IMR-90 (cell line): ENCODE data around the gene IL36A. TPM values are rescaled to one million over a fixed set of nuclear protein-coding genes. Genes with fewer than 3 reads are reported as not detected.

ENCODE experiments used
- ATAC-seq: fragments of 200-7000 bp; cut with Tn5 transposase; 2 replicates; pipeline ENCODE4 v1.9.1; 2020; ENCODE audit warnings: low read depth, mild to moderate bottlenecking, moderate library complexity
- BruUV-seq: library from RNA; stranded (reverse); fragments of 400-500 nt; replicated peaks from 2 replicates; lab custom pipeline; 2021; lab: Mats Ljungman, UMichigan
- CTCF ChIA-PET: fragments of 300-600 bp; formaldehyde crosslinking; extraction: SDS; loops from one replicate; lab custom pipeline; 2021; ENCODE audit warnings: antibody characterized with exemption; lab: Yijun Ruan, JAX
- POLR2A ChIA-PET: fragments of 300-600 bp; sonication (Branson Sonifier 250); formaldehyde crosslinking; loops from one replicate; lab custom pipeline; 2022; ENCODE audit warnings: antibody characterized with exemption; ENCODE audit not compliant: unreplicated experiment; lab: Charles Lee
- DNase-seq: peaks from one replicate; pipeline ENCODE4 v3.0.0; 2013
- H2AFZ ChIP-seq: replicated peaks from 2 replicates; pipeline ENCODE3; 2013; ENCODE audit warnings: low read length, mild to moderate bottlenecking; ENCODE audit not compliant: poor library complexity
- H2AK5ac ChIP-seq: 2 replicates; pipeline ENCODE4 v1.6.1; 2013; ENCODE audit warnings: low read depth, low read length, inconsistent platforms
- H2AK9ac ChIP-seq: replicated peaks from 2 replicates; pipeline ENCODE3; 2013; ENCODE audit warnings: mild to moderate bottlenecking, low read depth, low read length, moderate library complexity; ENCODE audit not compliant: poor library complexity
- H2BK120ac ChIP-seq: 2 replicates; pipeline ENCODE4 v1.6.1; 2013; ENCODE audit warnings: low read depth, low read length, inconsistent platforms
- H2BK15ac ChIP-seq: 3 replicates; pipeline ENCODE4 v1.6.1; 2013; ENCODE audit warnings: low read depth, low read length, inconsistent platforms
- H2BK20ac ChIP-seq: 2 replicates; pipeline ENCODE4 v1.6.1; 2013; ENCODE audit warnings: low read depth, mild to moderate bottlenecking, inconsistent platforms, low read length, moderate library complexity
- H2BK5ac ChIP-seq: 2 replicates; pipeline ENCODE4 v1.6.1; 2013; ENCODE audit warnings: mild to moderate bottlenecking, low read depth, low read length, inconsistent platforms; ENCODE audit not compliant: poor library complexity, severe bottlenecking
- H3K14ac ChIP-seq: replicated peaks from 2 replicates; pipeline ENCODE4 v1.6.1; 2013; ENCODE audit warnings: low read depth, low read length, inconsistent platforms
- H3K18ac ChIP-seq: 2 replicates; pipeline ENCODE4 v1.6.1; 2013; ENCODE audit warnings: low read depth, low read length, control low read depth
- H3K23ac ChIP-seq: 2 replicates; pipeline ENCODE4 v1.6.1; 2013; ENCODE audit warnings: low read depth, low read length, inconsistent platforms
- H3K27ac ChIP-seq: 2 replicates; pipeline ENCODE4 v1.5.1; 2013; ENCODE audit warnings: mild to moderate bottlenecking, control low read depth, low read length; ENCODE audit not compliant: insufficient read depth
- H3K27me3 ChIP-seq: 2 replicates; pipeline ENCODE4 v1.6.1; 2013; ENCODE audit warnings: low read length; ENCODE audit not compliant: control insufficient read depth, insufficient read depth
- H3K36me3 ChIP-seq: 2 replicates; pipeline ENCODE4 v1.6.1; 2013; ENCODE audit warnings: low read length, mixed read lengths; ENCODE audit not compliant: control insufficient read depth, insufficient read depth
- H3K4ac ChIP-seq: 2 replicates; pipeline ENCODE4 v1.6.1; 2013; ENCODE audit warnings: low read depth, low read length, inconsistent platforms
- H3K4me1 ChIP-seq: 2 replicates; pipeline ENCODE4 v1.6.1; 2013; ENCODE audit warnings: low read length, mixed read lengths; ENCODE audit not compliant: control insufficient read depth, insufficient read depth
- H3K4me2 ChIP-seq: 2 replicates; pipeline ENCODE4 v1.6.1; 2013; ENCODE audit warnings: low read depth, mild to moderate bottlenecking, control low read depth, low read length, moderate library complexity
- H3K4me3 ChIP-seq: 2 replicates; pipeline ENCODE4 v1.5.1; 2013; ENCODE audit warnings: low read depth, mild to moderate bottlenecking, control low read depth, low read length, moderate library complexity; ENCODE audit not compliant: insufficient read depth
- H3K56ac ChIP-seq: 2 replicates; pipeline ENCODE4 v1.6.1; 2013; ENCODE audit warnings: low read length, inconsistent platforms; ENCODE audit not compliant: insufficient read depth; ENCODE audit errors: extremely low read depth
- H3K79me1 ChIP-seq, 2 experiments: 2 replicates each; pipeline ENCODE4 v1.6.1; 2013; ENCODE audit warnings: low read length in 2 of 2, inconsistent platforms in 1 of 2, low read depth in 1 of 2
- H3K9ac ChIP-seq: 2 replicates; pipeline ENCODE4 v1.6.1; 2013; ENCODE audit warnings: low read depth, low read length, control low read depth
- H3K9me1 ChIP-seq: 2 replicates; pipeline ENCODE4 v1.6.1; 2013; ENCODE audit warnings: low read length, inconsistent platforms; ENCODE audit not compliant: insufficient read depth
- H3K9me3 ChIP-seq: 2 replicates; pipeline ENCODE4 v1.6.1; 2013; ENCODE audit warnings: low read length; ENCODE audit not compliant: control insufficient read depth, insufficient read depth
- H4K20me1 ChIP-seq: 2 replicates; pipeline ENCODE4 v1.6.1; 2013; ENCODE audit warnings: low read length, inconsistent platforms; ENCODE audit not compliant: insufficient read depth
- H4K5ac ChIP-seq: 2 replicates; pipeline ENCODE4 v1.6.1; 2013; ENCODE audit warnings: mild to moderate bottlenecking, low read depth, low read length, control low read depth
- H4K8ac ChIP-seq, 2 experiments: 2 replicates each; pipeline ENCODE4 v1.6.1; 2013; ENCODE audit warnings: low read depth in 2 of 2, low read length in 2 of 2, control low read depth in 1 of 2, inconsistent platforms in 1 of 2
- H4K91ac ChIP-seq: 2 replicates; pipeline ENCODE4 v1.6.1; 2013; ENCODE audit warnings: low read depth, low read length, inconsistent platforms; ENCODE audit not compliant: insufficient read depth
- BHLHE40 ChIP-seq: fragments of 150-350 bp; IDR thresholded peaks from 2 replicates; pipeline ENCODE4 v1.6.1; 2016; ENCODE audit warnings: mild to moderate bottlenecking, low read depth, low read length
- CEBPB ChIP-seq: IDR thresholded peaks from 2 replicates; pipeline ENCODE4 v1.6.1; 2012; ENCODE audit warnings: low read depth, low read length, improper control_type of control experiment
- CHD1 ChIP-seq: IDR thresholded peaks from 2 replicates; pipeline ENCODE4 v1.6.1; 2012; ENCODE audit warnings: low read depth, low read length, improper control_type of control experiment
- FOS ChIP-seq: fragments of 150-350 bp; IDR thresholded peaks from 2 replicates; pipeline ENCODE4 v1.6.1; 2016; ENCODE audit warnings: low read depth, low read length
- MAFK ChIP-seq: IDR thresholded peaks from 2 replicates; pipeline ENCODE4 v1.6.1; 2012; ENCODE audit warnings: low read depth, low read length, improper control_type of control experiment
- MXI1 ChIP-seq: IDR thresholded peaks from 2 replicates; pipeline ENCODE4 v1.6.1; 2012; ENCODE audit warnings: low read depth, mild to moderate bottlenecking, low read length, moderate library complexity, borderline replicate concordance
- NFE2L2 ChIP-seq: fragments of 150-350 bp; IDR thresholded peaks from 2 replicates; pipeline ENCODE4 v1.6.1; 2016; ENCODE audit warnings: low read depth, mild to moderate bottlenecking, low read length
- POLR2A ChIP-seq: IDR thresholded peaks from 2 replicates; pipeline ENCODE4 v1.6.1; 2012; ENCODE audit warnings: mild to moderate bottlenecking, low read depth, low read length
- RAD21 ChIP-seq: IDR thresholded peaks from 2 replicates; pipeline ENCODE4 v1.6.1; 2012; ENCODE audit warnings: low read length, improper control_type of control experiment
- RCOR1 ChIP-seq: IDR thresholded peaks from 2 replicates; pipeline ENCODE4 v1.6.1; 2012; ENCODE audit warnings: mild to moderate bottlenecking, low read length, improper control_type of control experiment; ENCODE audit not compliant: insufficient replicate concordance
- RFX5 ChIP-seq: IDR thresholded peaks from 2 replicates; pipeline ENCODE4 v1.8.0; 2012; ENCODE audit warnings: low read depth, mild to moderate bottlenecking, low read length, moderate library complexity
- SMC3 ChIP-seq: fragments of 150-350 bp; IDR thresholded peaks from 2 replicates; pipeline ENCODE4 v1.6.1; 2016; ENCODE audit warnings: low read depth, mild to moderate bottlenecking, antibody characterized with exemption, low read length, moderate library complexity
- WGBS, 2 experiments: methylation state at CpG; one replicate each; pipeline versions ENCODE4 v1.1.5 to v1.1.7; 2013; ENCODE audit warnings: missing lambda C conversion rate in 2 of 2; ENCODE audit not compliant: insufficient read length in 1 of 2; ENCODE audit errors: extremely low coverage in 2 of 2; 5-methylcytosine and 5-hydroxymethylcytosine counted together
- dilution Hi-C: fragments of 300-500 bp; cut with HindIII; formaldehyde crosslinking; loops from one replicate; pipeline ENCODE4 v1.14.3; 2018; ENCODE audit warnings: low sequenced_read_pairs; ENCODE audit not compliant: unreplicated experiment
- in situ Hi-C: fragments of 300-500 bp; cut with MboI; formaldehyde crosslinking; loops from 3 replicates; pipeline ENCODE4 v1.14.3; 2019; ENCODE audit warnings: low sequenced_read_pairs, inconsistent platforms, mixed read lengths
- intact Hi-C: fragments of 100-400 bp; cut with micrococcal nuclease; formaldehyde crosslinking; loops from 2 replicates; pipeline ENCODE4 v1.10.0; 2022
- polyA plus RNA-seq, 3 experiments: library from polyadenylated mRNA; depleted of rRNA; stranded (reverse); fragments of >200 nt; gene quantifications; 2 replicates each; pipeline ENCODE4 v1.2.3, GENCODE V29; 2012; ENCODE audit warnings: low replicate concordance in 1 of 3
- total RNA-seq: library from RNA; depleted of rRNA; stranded (reverse); fragments of >200 nt; gene quantifications from 2 replicates; pipeline ENCODE4 v1.2.3, GENCODE V29; 2012
- TF ChIP-seq, protein P1 (sequence below): fragments of 150-350 bp; IDR thresholded peaks from 2 replicates; pipeline ENCODE4 v1.6.1; 2016; ENCODE audit warnings: low read depth, mild to moderate bottlenecking, low read length, moderate library complexity, borderline replicate concordance
- TF ChIP-seq, protein P2 (sequence below): fragments of 150-350 bp; IDR thresholded peaks from 2 replicates; pipeline ENCODE4 v1.6.1; 2017; ENCODE audit warnings: mild to moderate bottlenecking, antibody characterized with exemption, low read length, low read depth
- TF ChIP-seq, protein P3 (sequence below): conservative IDR thresholded peaks from 2 replicates; pipeline ENCODE4 v1.5.1; 2012; ENCODE audit warnings: mild to moderate bottlenecking, low read depth, low read length, improper control_type of control experiment

Gene IL36A
- total and polyA plus RNA-seq, 2 of the 4 experiments (the other 2 are of a cell fraction) = not detected

DNA sequence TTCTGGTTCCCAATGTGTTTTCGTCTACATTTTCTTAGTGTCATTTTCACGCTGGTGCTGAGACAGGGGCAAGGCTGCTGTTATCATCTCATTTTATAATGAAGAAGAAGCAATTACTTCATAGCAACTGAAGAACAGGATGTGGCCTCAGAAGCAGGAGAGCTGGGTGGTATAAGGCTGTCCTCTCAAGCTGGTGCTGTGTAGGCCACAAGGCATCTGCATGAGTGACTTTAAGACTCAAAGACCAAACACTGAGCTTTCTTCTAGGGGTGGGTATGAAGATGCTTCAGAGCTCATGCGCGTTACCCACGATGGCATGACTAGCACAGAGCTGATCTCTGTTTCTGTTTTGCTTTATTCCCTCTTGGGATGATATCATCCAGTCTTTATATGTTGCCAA lies 20.2 kb upstream of the IL36A start:
- peaks cover 13% of the 10 kb centered on the region for H3K27me3 ChIP-seq
- H3K4me2 ChIP-seq = no peak overlapping the region
- H2BK5ac ChIP-seq = no peak overlapping the region
- no peak overlapping the region for H2AK5ac ChIP-seq
- no peak overlapping the region for H3K14ac ChIP-seq
- dilution Hi-C loops (no loop called here), intact Hi-C loops (no loop called here), in situ Hi-C loops (no loop called here)
- no TSS peak for BruUV-seq
- ATAC-seq (no peak), DNase-seq (no peak)
- H4K8ac ChIP-seq = no peak overlapping the region
- H3K23ac ChIP-seq = no peak overlapping the region
- no peak overlapping the region for H2AFZ ChIP-seq
- H3K56ac ChIP-seq = no peak overlapping the region
- no peaks in the 10 kb centered on the region for H3K9me1 ChIP-seq
- no CpG with 5 or more reads among the region's 5 CpGs for WGBS, 2 experiments
- H2BK20ac ChIP-seq = no peak overlapping the region
- no peak overlapping the region for H3K4ac ChIP-seq
- H3K4me3 ChIP-seq = no peak overlapping the region
- H4K91ac ChIP-seq = no peak overlapping the region
- H3K27ac ChIP-seq = no peak overlapping the region
- H2AK9ac ChIP-seq = no peak overlapping the region
- no peak overlapping the region for H3K9ac ChIP-seq
- H3K18ac ChIP-seq = no peak overlapping the region
- no peaks in the 10 kb centered on the region for H3K36me3 ChIP-seq
- H2BK15ac ChIP-seq = no peak overlapping the region
- H3K4me1 ChIP-seq = no peaks in the 10 kb centered on the region
- no peaks in the 10 kb centered on the region for H4K20me1 ChIP-seq
- no peak overlapping the region for H4K5ac ChIP-seq
- H3K9me3 ChIP-seq = no peaks in the 10 kb centered on the region
- no peaks in the 10 kb centered on the region for H3K79me1 ChIP-seq
- no peak for TF ChIP-seq MAFK
- no peak for TF ChIP-seq FOS
- no peak for TF ChIP-seq RCOR1
- TF ChIP-seq, protein P1, sequence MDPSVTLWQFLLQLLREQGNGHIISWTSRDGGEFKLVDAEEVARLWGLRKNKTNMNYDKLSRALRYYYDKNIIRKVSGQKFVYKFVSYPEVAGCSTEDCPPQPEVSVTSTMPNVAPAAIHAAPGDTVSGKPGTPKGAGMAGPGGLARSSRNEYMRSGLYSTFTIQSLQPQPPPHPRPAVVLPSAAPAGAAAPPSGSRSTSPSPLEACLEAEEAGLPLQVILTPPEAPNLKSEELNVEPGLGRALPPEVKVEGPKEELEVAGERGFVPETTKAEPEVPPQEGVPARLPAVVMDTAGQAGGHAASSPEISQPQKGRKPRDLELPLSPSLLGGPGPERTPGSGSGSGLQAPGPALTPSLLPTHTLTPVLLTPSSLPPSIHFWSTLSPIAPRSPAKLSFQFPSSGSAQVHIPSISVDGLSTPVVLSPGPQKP = no peak
- no peak for TF ChIP-seq MXI1
- no peak for TF ChIP-seq SMC3
- TF ChIP-seq, protein P2, sequence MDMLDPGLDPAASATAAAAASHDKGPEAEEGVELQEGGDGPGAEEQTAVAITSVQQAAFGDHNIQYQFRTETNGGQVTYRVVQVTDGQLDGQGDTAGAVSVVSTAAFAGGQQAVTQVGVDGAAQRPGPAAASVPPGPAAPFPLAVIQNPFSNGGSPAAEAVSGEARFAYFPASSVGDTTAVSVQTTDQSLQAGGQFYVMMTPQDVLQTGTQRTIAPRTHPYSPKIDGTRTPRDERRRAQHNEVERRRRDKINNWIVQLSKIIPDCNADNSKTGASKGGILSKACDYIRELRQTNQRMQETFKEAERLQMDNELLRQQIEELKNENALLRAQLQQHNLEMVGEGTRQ = no peak
- TF ChIP-seq, protein P3, sequence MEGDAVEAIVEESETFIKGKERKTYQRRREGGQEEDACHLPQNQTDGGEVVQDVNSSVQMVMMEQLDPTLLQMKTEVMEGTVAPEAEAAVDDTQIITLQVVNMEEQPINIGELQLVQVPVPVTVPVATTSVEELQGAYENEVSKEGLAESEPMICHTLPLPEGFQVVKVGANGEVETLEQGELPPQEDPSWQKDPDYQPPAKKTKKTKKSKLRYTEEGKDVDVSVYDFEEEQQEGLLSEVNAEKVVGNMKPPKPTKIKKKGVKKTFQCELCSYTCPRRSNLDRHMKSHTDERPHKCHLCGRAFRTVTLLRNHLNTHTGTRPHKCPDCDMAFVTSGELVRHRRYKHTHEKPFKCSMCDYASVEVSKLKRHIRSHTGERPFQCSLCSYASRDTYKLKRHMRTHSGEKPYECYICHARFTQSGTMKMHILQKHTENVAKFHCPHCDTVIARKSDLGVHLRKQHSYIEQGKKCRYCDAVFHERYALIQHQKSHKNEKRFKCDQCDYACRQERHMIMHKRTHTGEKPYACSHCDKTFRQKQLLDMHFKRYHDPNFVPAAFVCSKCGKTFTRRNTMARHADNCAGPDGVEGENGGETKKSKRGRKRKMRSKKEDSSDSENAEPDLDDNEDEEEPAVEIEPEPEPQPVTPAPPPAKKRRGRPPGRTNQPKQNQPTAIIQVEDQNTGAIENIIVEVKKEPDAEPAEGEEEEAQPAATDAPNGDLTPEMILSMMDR = no peak
- no peak for TF ChIP-seq CEBPB
- no peak for TF ChIP-seq POLR2A
- TF ChIP-seq CHD1 = no peak
- TF ChIP-seq RFX5 = no peak
- no peak for TF ChIP-seq RAD21
- no peak for TF ChIP-seq BHLHE40
- no peak for TF ChIP-seq NFE2L2
- POLR2A ChIA-PET = no interaction called here
- H2BK120ac ChIP-seq = no peak overlapping the region
- CTCF ChIA-PET = no interaction called here
